AG04450 (cell line): Measurements from ENCODE around the gene CAVIN4. TPM values are rescaled to one million over a fixed set of nuclear protein-coding genes. Genes with fewer than 3 reads are reported as not detected.

Source experiments
- CTCF ChIA-PET: fragments of 300-600, 350-600 bp; formaldehyde crosslinking; extraction: SDS; loops from one replicate; lab custom pipeline; 2022; ENCODE audit warnings: antibody characterized with exemption, inconsistent platforms; lab: Charles Lee
- POLR2A ChIA-PET: fragments of 350-600 bp; formaldehyde crosslinking; extraction: SDS; loops from one replicate; lab custom pipeline; 2021; ENCODE audit warnings: antibody characterized with exemption, inconsistent platforms; lab: Yijun Ruan, JAX
- DNase-seq: peaks from one replicate; pipeline ENCODE4 v3.0.0-alpha.2; 2011; ENCODE audit warnings: low read depth, low spot score
- H3K27ac ChIP-seq: one replicate; pipeline ENCODE4 v1.5.1; 2012; ENCODE audit warnings: low read depth, low read length, control low read depth
- H3K27me3 ChIP-seq: one replicate; pipeline ENCODE4 v1.6.0; 2012; ENCODE audit warnings: low read length; ENCODE audit not compliant: control insufficient read depth, insufficient read depth
- H3K4me3 ChIP-seq: 2 replicates; pipeline ENCODE4 v1.5.1; 2011; ENCODE audit warnings: mild to moderate bottlenecking, low read depth, low read length, control low read depth
- H3K9me3 ChIP-seq: 2 replicates; pipeline ENCODE4 v1.5.1; 2012; ENCODE audit warnings: low read length; ENCODE audit not compliant: control insufficient read depth, insufficient read depth
- CTCF ChIP-seq: IDR thresholded peaks from 2 replicates; pipeline ENCODE4 v1.5.1; 2011; ENCODE audit warnings: low read depth, low read length, control low read depth, inconsistent platforms
- polyA plus RNA-seq: library from polyadenylated mRNA; depleted of rRNA; stranded (reverse); fragments of >200 nt; gene quantifications from 2 replicates; pipeline ENCODE4 v1.2.3, GENCODE V29; 2011

Gene CAVIN4
- polyA plus RNA-seq, 1 experiment, result 0.71 TPM

- Histone ChIP-seq H3K4me3 (no peak overlapping the region), H3K9me3 (no peaks in the 10 kb centered on the region), H3K27ac (no peak overlapping the region), H3K27me3 (no peaks in the 10 kb centered on the region)
- ChIA-PET POLR2A (interaction anchor here (0.6 kb wide), 1 partner anchor 16 kb away, joined by 3 read pairs; no protein-coding TSS in a partner anchor), CTCF (interaction anchor here (2.1 kb wide), 1 partner anchor 21 kb away, joined by 11 read pairs; no protein-coding TSS in a partner anchor)
- TF ChIP-seq CTCF, result no peak
- DNase-seq, result no peak
These were observed 3.2 kb downstream of the CAVIN4 start for GRCh38 chr9:100581081-100581480.

DNA sequence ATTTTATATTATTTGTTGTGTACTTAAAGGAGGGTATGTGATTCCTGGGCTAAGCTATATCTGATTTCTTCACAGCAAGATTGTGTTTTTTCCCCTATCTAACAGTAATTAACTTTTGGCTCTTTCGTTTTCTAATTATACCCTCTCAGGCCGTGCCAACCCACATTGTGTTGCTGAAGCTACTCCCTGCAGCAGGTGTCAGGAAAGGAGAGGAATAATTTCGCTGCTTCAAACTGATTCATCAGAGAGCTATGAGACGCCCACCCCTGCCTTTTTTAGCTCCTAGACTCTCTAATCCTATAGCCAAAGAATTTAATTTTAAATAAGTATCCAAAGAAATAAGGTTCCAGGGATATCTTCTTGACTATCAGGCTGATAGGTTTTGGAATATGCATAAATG lies 3.8 kb downstream of the CAVIN4 start:
- ChIA-PET CTCF (interaction anchor here (2.1 kb wide), 1 partner anchor 20 kb away, joined by 11 read pairs; no protein-coding TSS in a partner anchor), POLR2A (interaction anchor here (0.6 kb wide), 1 partner anchor 15 kb away, joined by 3 read pairs; no protein-coding TSS in a partner anchor)
- H3K9me3 ChIP-seq, result no peaks in the 10 kb centered on the region
- no peak for DNase-seq
- no peak overlapping the region for H3K27ac ChIP-seq
- no peaks in the 10 kb centered on the region for H3K27me3 ChIP-seq
- no peak overlapping the region for H3K4me3 ChIP-seq
- TF ChIP-seq CTCF, result no peak

GRCh38 chr9:100583014-100583802 lies 5.3 kb downstream of the CAVIN4 start:
- no peak for DNase-seq
- Histone ChIP-seq H3K27ac (no peak overlapping the region), H3K4me3 (no peak overlapping the region), H3K9me3 (no peaks in the 10 kb centered on the region), H3K27me3 (no peaks in the 10 kb centered on the region)
- CTCF ChIA-PET, result interaction anchor here (1.8 kb wide), 1 partner anchor 19 kb away, joined by 9 read pairs; no protein-coding TSS in a partner anchor
- POLR2A ChIA-PET, result no interaction called here
- no peak for TF ChIP-seq CTCF

GRCh38 chr9:100584951-100585350 lies 7.1 kb downstream of the CAVIN4 start:
- ChIA-PET POLR2A (no interaction called here), CTCF (interaction anchor here (0.5 to 2.9 kb wide), 3 partner anchors 11 to 145 kb away, joined by 4 to 17 read pairs (median 9); no protein-coding TSS in a partner anchor)
- TF ChIP-seq CTCF, result no peak
- Histone ChIP-seq H3K27ac (no peak overlapping the region), H3K27me3 (no peaks in the 10 kb centered on the region), H3K9me3 (no peaks in the 10 kb centered on the region), H3K4me3 (no peak overlapping the region)
- DNase-seq, result no peak

DNA sequence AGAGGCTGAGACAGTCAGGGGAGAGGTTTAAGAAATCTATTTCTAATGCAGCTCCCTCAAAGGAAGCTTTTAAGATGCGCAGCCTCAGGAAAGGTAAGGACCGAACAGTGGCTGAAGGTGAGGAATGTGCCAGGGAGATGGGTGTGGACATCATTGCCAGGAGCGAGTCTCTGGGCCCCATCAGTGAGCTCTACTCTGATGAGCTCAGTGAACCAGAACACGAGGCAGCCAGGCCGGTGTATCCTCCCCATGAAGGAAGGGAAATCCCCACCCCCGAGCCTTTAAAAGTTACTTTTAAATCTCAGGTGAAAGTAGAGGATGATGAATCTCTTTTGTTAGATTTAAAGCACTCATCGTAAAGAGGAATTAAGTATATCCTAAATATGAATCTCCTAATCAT lies 8.2 kb downstream of the CAVIN4 start:
- Histone ChIP-seq H3K27ac (no peak overlapping the region), H3K4me3 (no peak overlapping the region), H3K27me3 (no peaks in the 10 kb centered on the region), H3K9me3 (no peaks in the 10 kb centered on the region)
- no peak for TF ChIP-seq CTCF
- DNase-seq, result no peak
- ChIA-PET CTCF (interaction anchor here (0.8 to 2.9 kb wide), 4 partner anchors 10 to 262 kb away, joined by 4 to 17 read pairs (median 4); no protein-coding TSS in a partner anchor), POLR2A (no interaction called here)
